Right hindlimb (tissue), 1 donor: ENCODE results near the gene OOSP4B.
"Not testable (repeated sequence)": the region's sequence is repeated elsewhere in the genome, so short reads cannot be mapped to it uniquely, and the experiment has no call there.

ENCODE experiments used
- DNase-seq: peaks from one replicate; pipeline ENCODE4 v3.0.0-alpha.2; 2018

OOSP4B gene

GRCh38 chr11:60016881-60017280 lies at the start of gene OOSP4B:
Gene OOSP4B, plus strand, starts transcription at chr11:60017181.
- no peak for DNase-seq

DNA sequence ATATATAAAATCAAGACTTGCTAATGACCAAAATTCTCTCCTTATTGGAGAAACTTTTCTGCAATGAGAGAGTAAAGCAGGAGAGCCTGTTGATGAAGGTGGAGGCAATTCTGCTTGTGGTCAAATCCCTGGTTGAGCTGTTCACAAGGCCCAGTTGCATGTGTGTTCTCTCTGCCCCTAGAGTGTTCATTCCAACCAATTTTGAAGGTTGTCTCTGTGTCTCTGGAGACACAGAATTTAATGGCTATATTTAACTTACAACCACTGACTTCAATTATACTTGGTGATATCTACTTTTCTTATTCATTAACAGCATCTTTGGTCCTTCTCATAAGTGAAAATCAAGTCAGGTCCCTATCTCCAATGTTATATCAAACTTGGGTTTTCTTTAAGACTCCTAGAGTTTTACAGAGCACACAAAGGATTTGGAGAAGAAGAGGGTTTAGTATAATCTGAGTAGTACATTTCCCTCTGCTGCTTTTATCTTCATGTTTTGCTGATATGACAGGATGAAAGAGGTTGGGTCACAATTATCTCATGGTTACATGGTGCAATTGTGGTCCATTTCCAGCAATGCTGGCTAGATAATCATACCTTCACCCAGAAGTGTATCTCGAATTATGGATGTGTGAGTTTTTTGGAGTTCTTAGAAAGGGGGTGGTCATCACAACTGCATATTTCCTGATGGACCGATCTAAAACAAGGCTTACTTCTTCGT lies 49.1 kb upstream of the OOSP4B start:
- DNase-seq = no peak

DNA sequence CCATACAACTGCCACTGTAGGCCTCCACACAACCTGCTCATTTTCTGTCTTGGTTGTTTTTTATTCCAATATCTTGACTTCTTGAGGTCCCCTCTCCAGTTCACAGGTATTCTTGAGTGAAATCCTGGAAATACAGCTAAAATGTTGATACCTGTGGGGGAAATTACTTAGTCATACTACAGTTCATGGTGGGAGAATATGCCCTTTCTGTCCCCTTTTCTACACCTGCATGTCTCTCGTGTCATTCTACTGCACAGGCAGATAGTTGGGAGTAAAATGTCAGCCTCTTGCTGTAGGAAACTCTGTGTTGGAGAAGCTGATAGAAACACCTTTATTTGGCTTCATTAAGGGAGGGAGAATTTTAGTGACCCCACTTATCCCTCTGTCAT lies 48.6 kb upstream of the OOSP4B start:
- DNase-seq = no peak

- DNase-seq = no peak
Measured at GRCh38 chr11:59973097-59973496, 43.9 kb upstream of the OOSP4B start.

DNA sequence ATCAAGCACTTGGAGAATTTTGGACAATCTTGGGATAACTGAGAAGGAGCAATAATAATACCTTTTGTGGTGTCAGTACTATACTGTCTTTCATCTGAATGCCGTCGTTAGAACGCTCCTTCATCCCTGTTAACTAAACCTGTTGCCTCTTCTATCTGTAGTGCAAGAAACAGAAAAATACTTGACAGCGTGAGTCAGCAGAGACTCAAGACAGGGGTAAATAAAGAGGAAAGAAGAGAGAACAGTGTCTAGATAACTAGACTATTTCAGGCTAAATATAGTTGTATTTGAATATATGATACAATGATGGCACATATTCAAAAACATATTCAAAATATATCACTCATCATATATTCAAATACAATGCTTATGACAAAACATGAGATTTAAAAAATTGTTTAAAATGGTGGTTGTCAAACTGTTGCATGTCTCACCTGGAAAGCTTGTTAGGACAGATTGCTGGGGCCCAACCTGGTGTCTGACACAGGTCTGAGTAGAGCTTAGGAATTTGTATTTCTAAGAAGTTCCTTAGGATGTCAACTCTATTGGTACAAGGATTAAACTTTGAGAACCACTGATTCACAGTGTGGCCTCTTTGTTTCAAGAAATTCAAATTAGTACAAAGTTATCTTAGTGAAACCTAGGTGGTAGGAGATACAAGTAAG lies 35.7 kb upstream of the OOSP4B start:
- DNase-seq = no peak

DNA sequence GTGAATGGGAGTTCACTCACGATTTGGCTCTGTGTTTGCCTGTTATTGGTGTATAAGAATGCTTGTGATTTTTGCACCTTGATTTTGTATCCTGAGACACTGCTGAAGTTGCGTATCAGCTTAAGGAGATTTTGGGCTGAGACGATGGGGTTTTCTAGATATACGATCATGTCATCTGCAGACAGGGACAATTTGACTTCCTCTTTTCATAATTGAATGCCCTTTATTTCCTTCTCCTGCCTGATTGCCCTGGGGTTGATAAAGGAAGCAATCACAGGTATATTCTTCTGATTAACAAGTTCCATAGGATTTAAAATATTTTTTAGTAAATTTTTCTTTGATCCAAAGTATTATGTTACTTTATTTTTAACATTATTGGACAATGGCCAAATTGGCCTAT lies 34.9 kb upstream of the OOSP4B start:
- DNase-seq = not testable (repeated sequence)

DNA sequence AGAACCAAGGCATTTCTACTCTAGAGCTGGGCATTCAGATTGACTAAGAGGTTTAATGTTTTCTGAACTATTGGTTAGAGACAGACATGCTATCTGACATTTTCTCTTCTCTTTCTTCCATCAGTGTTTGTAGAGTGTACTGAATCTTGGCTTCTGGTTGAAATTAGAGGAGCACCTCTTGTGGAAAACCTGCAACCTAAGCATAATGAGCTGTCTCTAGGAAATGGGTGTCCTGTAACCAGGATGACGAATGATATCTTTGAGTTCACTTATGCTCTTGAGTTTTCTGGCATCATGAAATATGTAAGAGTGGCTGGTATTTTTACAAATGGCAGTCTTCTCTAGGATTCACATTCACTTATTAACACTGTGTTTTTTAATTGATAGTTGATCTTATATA lies 33.8 kb upstream of the OOSP4B start:
- no peak for DNase-seq

GRCh38 chr11:59984368-59984767 lies 32.6 kb upstream of the OOSP4B start:
- DNase-seq = no peak

- DNase-seq = no peak
Measured at GRCh38 chr11:59990421-59990820, 26.6 kb upstream of the OOSP4B start.

DNA sequence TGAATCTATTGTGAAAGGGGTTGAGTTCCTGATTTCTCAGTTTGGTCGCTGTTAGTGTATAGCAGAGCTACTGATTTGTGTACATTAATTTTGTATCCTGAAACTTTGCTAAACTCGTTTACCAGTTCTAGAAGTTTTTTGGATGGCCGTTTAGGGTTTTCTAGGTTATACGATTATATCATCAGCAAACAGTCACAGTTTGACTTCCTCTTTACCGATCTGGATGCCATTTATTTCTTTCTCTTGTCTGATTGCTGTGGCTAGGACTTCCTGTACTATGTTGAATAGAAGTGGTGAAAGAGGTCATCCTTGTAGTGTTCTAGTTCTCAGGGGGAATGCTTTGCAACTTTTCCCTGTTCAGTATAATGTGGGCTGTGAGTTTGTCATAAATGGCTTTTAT lies 24.6 kb upstream of the OOSP4B start:
- DNase-seq = no peak

DNA sequence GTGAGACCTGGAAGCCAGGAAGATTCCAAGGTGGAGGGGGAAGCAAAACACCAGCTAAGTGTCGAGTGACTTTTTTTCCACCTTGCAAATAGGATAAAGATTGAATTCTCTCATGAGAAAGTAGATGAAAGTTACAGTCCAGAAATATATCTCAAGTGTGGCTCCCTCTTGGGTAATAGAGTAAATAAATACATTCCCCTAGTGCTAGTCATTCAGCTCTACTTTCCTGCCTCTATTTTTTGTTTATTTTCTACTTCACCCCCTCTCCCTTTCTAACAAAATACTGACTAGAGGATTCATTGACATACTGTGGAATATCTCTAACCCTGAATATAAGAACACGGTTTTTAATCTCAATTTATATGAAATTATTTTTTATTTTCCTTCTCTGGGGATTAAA lies 19.2 kb upstream of the OOSP4B start:
- no peak for DNase-seq

- DNase-seq = no peak
Measured at GRCh38 chr11:59999691-60000090, 17.3 kb upstream of the OOSP4B start.

DNA sequence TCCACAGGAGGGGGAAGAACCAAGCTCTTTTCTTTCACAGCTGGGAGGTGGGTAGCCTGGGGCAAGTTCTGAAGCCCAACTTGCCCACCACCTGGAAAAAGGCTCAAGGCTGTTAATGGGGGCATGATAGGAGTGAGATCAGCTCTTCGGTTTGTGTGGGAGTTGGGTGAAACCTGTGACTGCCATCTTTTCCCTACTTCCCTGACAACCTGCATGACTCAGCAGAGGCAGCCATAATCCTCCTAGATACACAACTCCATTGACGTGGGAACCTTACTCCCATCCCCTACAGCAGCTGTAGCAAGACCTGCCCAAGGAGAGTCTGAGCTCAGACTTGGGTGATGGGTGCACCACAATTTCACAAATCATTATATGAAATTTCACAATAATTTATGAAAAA lies 13.3 kb upstream of the OOSP4B start:
- no peak for DNase-seq

- no peak for DNase-seq
Measured at GRCh38 chr11:60005360-60005759, 11.6 kb upstream of the OOSP4B start.

DNA sequence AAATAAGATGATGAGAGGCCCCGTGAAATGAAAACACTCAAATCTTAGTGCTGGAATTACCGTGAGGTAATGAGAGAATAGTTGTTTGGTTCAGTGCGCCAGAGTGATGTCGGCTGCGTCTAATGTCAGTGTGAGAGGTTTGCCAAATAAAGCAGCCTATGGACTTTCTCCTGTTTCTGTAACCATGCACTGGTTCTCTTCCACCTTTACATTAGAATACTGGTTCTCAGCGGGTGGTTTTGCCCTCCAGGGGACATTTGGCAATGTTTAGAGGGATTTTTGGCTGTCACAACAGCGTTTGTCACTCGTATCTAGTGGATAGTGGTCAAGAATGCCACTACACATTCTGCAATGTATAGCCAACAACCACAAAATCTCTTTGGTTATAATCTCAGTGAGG lies 1.1 kb downstream of the OOSP4B start:
- no peak for DNase-seq

- DNase-seq = not testable (repeated sequence)
Measured at GRCh38 chr11:60020376-60020775, 3.4 kb downstream of the OOSP4B start.

GRCh38 chr11:60029015-60029632 lies 12.1 kb downstream of the OOSP4B start:
- DNase-seq = no peak

- DNase-seq = no peak
Measured at GRCh38 chr11:60040109-60040508, 23.1 kb downstream of the OOSP4B start, which contains the start of gene OOSP2. Gene OOSP2, plus strand, starts transcription at chr11:60040409. Its CDS starts 51 bp downstream, at chr11:60040460.

GRCh38 chr11:60050422-60050821 lies 33.4 kb downstream of the OOSP4B start:
- DNase-seq = not testable (repeated sequence)

- DNase-seq = not testable (repeated sequence)
Measured at GRCh38 chr11:60050839-60051238, 33.9 kb downstream of the OOSP4B start.

DNA sequence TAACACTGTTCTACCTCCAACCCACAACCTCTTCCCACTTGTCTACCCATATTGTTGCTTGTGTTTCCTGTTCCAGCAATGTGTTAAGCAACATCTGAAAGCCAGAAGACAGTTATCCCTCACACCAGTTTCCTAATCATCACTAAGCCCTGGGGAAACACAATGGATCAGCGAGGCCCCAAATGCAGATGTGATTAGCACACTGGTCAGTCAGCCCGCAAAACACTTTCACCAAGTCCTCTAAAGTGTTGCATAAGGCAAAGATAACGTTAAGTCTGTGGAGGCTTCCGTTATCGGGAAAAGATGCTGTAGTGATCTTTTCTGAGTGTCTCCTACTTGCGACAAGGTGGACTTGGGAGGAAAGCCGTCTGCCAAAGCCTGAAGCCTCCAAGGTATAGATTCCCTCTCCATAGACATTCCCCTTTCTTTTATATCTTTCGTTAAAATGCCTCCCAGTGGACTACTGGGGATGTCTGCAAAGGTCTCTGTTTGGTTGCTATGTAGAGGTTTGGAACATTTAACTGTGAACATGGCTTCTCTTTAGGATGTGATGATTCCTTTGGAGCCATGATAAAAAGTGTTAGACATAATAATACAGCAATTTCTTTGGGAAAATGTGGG lies 39.5 kb downstream of the OOSP4B start, which contains the start of gene MS4A3:
MS4A3 (plus strand) TSS at position 317 of the 621 bp plus-strand sequence. CDS start 4,496 bp downstream, outside the sequence.
- no peak for DNase-seq

DNA sequence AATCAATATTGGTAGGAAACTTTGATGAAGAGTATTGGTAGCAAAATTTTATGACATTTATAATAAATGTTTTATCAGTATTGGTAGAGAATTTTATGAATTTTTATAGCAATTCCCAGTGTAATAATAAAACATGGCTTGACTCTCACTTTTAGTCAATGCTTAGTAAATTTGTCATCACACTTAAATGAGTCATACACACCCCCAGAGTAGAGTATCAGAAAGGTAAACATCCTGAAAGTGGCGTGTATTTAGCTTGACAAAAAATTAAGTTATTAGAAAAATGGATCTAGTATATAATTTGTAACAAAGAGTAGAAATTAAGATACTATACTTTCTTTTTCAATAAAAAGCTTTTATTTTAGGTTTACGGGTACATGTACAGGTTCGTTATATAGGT lies 42.1 kb downstream of the OOSP4B start:
- DNase-seq = no peak

DNA sequence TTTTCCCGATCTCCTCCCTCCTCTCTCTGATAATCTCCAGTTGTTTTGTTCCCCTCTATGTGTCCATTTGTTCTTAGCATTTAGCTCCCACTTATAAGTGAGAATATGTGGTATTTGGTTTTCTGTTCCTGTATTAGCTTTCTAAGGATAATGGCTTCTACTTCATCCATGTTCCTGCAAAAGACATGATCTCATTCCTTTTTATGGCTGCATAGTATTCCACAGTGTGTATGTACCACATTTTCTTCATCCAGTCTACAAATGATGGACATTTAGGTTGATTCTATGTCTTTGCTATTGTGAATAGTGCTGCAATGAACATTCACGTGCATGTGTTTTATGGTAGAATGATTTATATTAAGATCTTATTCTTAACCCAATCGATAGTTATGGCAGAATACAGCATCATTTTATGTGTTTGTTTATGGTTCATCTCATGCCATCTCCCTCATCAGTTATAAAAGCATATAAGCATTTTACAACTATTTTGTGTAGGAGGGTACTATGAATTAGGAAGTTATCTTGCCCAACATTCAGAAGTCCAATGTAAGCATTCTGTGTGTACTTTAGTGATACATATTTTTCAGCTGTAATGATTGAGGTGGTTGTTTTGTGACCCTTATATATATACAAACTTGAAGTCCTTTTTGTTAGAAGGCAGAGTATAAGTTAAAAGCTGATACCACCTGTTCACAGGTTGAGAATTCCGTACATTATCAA lies 42.7 kb downstream of the OOSP4B start:
- DNase-seq = no peak
